Fibroblast of the aortic adventitia (primary cell): ENCODE results near the gene LAMA2. TPM values are rescaled to one million over a fixed set of nuclear protein-coding genes. Genes with fewer than 3 reads are reported as not detected.

ENCODE experiments used
- DNase-seq: peaks from one replicate; pipeline ENCODE4 v3.0.0-alpha.2; 2010; ENCODE audit warnings: low read depth
- H3K4me3 ChIP-seq: 2 replicates; pipeline ENCODE4 v1.5.1; 2011; ENCODE audit warnings: low read depth, mild to moderate bottlenecking, control low read depth, low read length, moderate library complexity
- total RNA-seq: library from RNA; depleted of rRNA; stranded (reverse); fragments of >200 nt; gene quantifications from 2 replicates; pipeline ENCODE4 v1.2.3, GENCODE V29; 2012; ENCODE audit warnings: low replicate concordance
- TF ChIP-seq, protein P1 (sequence below): IDR thresholded peaks from 2 replicates; pipeline ENCODE4 v1.5.1; 2011; ENCODE audit warnings: mild to moderate bottlenecking, low read length, control low read depth, inconsistent platforms; ENCODE audit not compliant: insufficient read depth

Gene LAMA2
- total RNA-seq, 1 donor, result 99.1 TPM

DNA sequence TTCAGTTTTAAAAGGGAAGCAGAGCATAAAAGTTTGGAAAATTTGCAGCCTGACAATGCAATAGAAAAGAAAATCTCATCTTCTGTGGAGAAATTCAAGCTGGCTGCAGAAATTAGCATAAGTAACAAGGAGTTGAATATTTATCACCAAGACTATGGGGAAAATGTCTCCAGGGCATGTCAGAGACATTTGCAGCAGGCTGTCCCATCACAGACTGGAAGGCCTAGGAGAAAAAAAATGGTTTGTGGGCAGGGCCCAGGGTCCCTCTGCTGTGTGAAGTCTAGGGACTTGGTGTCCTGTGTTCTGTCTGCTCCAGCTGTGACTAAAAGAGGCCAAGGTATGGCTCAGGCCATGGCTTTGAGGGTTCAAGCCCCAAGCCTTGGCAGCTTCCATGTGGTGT lies 8.1 kb upstream of the LAMA2 start:
- no peak for DNase-seq
- TF ChIP-seq, protein P1, sequence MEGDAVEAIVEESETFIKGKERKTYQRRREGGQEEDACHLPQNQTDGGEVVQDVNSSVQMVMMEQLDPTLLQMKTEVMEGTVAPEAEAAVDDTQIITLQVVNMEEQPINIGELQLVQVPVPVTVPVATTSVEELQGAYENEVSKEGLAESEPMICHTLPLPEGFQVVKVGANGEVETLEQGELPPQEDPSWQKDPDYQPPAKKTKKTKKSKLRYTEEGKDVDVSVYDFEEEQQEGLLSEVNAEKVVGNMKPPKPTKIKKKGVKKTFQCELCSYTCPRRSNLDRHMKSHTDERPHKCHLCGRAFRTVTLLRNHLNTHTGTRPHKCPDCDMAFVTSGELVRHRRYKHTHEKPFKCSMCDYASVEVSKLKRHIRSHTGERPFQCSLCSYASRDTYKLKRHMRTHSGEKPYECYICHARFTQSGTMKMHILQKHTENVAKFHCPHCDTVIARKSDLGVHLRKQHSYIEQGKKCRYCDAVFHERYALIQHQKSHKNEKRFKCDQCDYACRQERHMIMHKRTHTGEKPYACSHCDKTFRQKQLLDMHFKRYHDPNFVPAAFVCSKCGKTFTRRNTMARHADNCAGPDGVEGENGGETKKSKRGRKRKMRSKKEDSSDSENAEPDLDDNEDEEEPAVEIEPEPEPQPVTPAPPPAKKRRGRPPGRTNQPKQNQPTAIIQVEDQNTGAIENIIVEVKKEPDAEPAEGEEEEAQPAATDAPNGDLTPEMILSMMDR, result no peak
- no peak overlapping the region for H3K4me3 ChIP-seq

DNA sequence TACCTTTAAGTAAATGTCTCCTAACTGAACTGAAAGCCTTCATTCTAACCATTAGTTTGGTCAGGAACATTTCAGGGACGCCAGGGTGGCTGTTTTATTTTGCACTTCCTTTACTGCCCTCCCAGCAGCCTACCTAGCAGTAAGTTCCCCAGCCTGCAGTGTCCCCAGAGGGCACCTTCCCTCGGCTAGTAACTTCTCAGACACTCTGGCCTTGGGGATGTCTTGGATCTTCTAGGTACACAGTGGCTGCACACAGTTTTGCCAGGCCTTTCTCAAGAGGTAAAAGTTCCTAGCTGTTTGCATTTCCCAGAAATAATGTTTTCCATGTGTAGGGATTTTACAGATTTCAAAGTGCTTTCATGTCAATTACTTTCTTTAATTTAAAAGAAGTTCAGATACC lies 378 bp upstream of the LAMA2 start:
- TF ChIP-seq, protein P1, result no peak
- H3K4me3 ChIP-seq, result peak overlapping the region; percentile 80
- DNase-seq, result no peak

DNA sequence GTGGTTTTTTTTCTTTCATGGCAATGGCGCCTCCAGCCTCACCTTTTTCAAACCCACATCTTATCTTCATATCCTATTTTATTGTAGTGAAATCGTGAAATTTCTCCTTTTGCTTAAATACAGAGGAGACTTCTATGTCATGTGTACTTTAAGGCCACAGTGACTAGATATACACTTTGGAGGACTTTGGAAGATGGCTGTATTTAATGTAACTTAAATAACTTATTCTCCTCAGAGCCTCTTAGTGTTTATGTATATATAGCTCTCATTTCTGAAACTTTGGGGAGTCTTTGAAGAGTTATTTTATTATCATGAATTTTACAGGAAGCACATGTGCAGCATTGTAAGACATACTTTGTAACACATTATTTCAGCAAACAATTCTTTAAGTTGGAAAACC lies 968 bp downstream of the LAMA2 start:
- TF ChIP-seq, protein P1, result no peak
- no peak for DNase-seq
- peak overlapping the region; percentile 60 for H3K4me3 ChIP-seq

DNA sequence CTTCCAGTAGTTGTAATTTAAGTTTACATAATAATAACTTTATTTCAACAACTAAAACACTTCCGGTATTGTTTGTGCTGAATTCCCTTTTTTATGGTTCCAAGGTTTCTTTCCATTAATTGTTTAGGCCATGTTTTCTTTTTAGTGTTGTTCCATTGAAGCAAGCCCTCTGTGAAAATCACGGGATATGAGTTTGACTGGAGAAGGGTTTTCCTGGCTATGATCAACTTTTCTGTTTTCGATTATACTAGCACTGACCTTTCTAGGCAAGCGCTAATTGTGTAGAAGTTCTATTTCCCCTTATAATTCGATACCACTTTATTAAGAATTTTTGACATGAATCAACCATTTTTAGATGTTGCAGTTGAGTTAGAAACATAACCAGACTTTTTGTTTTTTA lies 2.4 kb downstream of the LAMA2 start:
- H3K4me3 ChIP-seq, result peak overlapping the region; percentile 23
- no peak for DNase-seq

DNA sequence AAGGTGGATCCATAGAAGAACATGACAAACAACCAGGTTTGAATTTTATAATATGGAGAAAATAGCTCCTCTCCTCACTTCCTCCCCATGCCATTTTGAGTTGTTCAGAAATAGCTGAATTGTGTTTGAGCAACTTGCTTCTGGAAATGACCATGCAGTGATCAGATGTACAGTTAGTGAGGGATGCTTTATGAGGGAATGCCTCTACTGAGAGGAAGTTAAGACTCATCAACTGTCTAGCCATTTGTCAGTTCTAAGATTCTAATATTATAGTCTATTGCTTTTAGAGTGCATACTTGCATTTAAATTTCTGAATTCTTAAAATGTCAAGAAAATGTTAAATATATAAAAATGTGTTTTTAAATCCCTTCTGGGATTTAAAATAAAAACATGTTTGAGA lies 3.8 kb downstream of the LAMA2 start:
- DNase-seq, result no peak
- TF ChIP-seq, protein P1, result no peak
- no peak overlapping the region for H3K4me3 ChIP-seq

More for the DNA sequence above, 2.4 kb downstream of the LAMA2 start:
- TF ChIP-seq, protein P1, result no peak

DNA sequence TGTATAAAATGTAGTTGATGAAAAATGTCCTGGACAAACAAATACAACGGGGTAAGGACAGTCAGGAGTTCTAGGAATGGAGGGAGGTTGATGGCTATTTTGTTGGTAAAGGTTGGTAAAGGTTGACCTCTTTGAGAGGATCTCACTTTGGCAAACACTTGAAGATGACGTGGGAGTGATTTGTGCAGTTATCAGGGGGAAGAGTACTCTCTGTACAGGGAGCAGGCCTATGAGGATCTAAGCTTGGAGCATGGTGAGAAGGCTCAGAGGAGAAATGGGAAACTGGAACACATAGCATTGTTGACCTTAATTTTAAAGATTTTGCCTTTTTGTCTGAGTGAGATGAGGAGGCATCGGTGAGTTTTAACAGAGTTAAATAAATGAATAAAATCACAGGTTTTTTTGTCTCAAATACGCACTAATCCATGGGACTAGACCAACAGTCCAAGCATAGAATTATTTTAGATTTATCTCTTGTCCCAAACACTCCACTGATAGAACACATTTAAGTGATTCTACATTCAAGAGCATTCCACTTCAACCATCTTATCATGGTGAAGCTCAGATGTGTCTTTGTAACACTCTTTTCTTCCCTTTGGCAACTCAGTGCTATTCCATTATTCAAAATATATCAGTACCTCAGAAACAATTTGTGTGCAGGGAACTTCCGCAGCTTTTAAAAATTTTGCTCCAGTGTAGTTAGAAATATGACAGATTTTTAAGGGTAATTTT lies 5.7 kb downstream of the LAMA2 start:
- TF ChIP-seq, protein P1, result no peak
- no peak overlapping the region for H3K4me3 ChIP-seq
- DNase-seq, result no peak

DNA sequence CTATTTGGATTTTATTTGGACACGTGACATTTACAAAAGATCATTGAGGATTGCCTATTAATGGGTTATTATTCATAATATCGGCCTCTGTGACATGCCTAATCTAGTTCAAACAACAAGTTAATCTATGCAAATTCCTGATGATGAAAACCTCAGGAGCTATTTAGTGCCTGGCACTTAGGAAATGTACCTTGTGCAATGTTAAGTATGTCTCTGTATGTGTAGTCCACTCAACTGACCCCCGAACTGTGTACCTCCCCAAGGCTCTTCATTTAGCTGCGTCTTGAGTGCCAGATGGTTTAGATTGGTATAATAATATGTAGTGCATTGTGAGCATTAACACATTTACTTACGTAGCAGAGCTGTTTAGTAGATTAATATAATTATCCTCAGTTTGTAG lies 6.9 kb downstream of the LAMA2 start:
- TF ChIP-seq, protein P1, result no peak
- no peak overlapping the region for H3K4me3 ChIP-seq
- DNase-seq, result no peak
